GM21786 (cell line): Measurements from ENCODE around the gene ZNF592.

Experiments
- ATAC-seq: cut with Tn5 transposase; IDR thresholded peaks from one replicate; pipeline ENCODE4 v1.9.1; 2021; ENCODE audit not compliant: unreplicated experiment

Gene ZNF592, protein sequence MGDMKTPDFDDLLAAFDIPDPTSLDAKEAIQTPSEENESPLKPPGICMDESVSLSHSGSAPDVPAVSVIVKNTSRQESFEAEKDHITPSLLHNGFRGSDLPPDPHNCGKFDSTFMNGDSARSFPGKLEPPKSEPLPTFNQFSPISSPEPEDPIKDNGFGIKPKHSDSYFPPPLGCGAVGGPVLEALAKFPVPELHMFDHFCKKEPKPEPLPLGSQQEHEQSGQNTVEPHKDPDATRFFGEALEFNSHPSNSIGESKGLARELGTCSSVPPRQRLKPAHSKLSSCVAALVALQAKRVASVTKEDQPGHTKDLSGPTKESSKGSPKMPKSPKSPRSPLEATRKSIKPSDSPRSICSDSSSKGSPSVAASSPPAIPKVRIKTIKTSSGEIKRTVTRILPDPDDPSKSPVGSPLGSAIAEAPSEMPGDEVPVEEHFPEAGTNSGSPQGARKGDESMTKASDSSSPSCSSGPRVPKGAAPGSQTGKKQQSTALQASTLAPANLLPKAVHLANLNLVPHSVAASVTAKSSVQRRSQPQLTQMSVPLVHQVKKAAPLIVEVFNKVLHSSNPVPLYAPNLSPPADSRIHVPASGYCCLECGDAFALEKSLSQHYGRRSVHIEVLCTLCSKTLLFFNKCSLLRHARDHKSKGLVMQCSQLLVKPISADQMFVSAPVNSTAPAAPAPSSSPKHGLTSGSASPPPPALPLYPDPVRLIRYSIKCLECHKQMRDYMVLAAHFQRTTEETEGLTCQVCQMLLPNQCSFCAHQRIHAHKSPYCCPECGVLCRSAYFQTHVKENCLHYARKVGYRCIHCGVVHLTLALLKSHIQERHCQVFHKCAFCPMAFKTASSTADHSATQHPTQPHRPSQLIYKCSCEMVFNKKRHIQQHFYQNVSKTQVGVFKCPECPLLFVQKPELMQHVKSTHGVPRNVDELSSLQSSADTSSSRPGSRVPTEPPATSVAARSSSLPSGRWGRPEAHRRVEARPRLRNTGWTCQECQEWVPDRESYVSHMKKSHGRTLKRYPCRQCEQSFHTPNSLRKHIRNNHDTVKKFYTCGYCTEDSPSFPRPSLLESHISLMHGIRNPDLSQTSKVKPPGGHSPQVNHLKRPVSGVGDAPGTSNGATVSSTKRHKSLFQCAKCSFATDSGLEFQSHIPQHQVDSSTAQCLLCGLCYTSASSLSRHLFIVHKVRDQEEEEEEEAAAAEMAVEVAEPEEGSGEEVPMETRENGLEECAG (N-terminal part only)

DNA sequence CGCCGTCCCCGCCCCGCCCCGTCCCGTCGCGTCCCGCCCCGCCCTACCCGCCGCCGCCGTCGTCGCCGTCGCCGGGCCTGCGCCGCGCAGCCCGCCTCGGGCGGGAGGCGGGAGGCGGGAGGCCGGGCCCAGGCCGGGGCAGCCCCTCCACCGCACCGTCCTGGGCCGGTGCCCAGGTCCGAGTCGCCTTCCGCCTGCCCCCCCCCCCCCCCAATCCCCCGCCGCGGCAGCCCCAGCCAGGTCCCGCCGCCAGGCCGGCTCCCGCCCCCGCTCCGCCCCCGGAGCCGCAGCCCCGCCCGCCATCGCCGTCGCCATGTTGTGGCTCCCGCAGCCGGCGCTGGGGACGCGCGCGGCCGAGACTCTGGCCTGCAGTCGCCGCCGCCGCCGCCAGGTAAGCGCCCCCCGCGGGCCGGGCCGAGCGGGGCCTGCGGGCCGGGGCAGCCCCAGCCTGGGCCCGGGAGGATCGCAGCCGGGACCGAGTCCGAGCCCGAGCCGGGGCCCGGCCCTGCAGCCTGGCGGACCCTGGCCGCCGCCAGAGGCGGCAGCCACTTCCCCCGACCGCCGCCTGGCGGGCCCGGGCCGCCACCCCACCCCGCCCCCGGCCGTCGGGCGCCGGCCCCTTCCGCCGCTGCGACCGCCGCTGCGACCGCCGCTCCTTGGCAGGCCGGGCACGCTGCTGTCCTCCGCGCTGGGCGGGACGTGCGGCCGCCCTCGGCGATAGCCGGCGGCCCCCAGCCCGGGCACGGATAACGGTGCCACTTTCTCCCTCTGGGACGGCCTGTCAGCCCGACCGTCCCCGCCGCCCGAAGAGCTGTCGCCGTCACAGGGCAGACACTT, at the start of gene ZNF592:
ZNF592 (plus strand) TSS at position 319 of the 837 bp plus-strand sequence. CDS start 34,084 bp downstream, outside the sequence.
- peak; percentile 54 for ATAC-seq

DNA sequence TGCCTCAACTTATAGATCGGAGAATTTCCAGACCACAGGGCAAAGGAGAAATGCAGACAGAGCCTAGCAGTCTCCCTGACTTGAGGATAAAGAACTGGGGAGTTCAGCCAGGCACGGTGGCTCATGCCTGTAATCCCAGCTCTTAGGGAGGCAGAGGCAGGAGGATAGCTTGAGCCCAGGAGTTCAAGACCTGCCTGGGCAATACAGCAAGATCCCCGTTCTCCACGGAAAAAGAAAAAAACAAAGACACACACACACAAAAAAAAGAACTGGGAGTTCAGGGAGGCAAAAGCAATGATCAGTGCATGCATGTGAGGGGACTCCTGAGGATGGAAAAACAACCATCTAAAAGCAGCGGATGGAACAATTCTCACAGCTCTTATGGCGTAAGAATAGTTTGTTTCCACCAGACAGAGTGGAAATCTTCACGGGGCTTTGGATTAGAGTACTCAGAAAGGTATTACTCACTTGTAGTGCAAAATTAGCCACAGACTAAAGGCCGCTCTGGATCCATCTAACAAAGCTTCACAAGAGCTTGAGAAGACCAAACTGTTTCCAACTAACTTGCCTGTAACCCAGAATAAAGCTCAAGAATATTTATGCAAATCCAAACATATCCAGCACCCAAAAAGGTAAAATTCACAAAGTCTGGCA, 48.7 kb upstream of the ZNF592 start:
- no peak for ATAC-seq

DNA sequence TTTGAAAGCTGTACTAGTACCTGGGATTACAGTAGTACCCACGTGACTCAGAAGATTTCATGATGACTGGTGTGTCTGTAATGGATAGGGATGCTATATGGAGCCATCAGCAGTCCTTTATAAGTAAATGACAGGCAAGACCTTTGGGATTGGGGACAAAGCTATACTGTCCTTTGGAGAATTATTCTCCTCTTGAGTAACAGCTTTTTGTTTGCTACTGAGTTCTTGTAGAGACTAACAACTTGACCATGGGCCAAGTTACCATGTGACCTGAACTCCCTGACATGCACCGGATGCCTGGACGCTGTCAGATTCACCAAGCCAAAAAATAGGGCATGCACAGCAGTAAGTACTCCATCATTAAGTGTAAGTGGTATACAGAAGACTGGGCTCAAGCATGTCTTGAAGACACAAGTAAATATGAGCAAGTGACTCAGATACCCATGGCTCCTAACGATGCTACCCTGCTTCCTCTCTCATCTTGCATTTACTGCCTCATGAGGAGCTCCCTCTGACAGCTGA, 45.4 kb upstream of the ZNF592 start:
- no peak for ATAC-seq

DNA sequence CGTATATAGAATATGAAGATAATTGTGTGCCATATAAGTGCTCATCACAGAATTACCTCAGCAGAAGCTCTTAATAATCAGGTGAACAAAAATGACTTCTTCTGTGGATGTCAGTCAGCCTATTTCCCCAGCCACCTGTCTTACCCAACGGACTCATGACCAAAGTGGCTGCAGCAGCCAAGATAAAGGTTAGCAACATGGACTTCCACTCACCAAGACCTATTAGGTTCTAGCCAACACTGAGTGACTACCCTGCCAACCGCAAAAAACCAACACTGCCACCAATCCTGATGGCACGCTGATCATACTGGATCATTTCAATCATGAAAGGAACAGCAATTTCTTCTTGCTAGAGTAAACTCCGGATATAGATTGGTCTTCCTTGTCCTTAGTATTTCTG, 44.6 kb upstream of the ZNF592 start:
- ATAC-seq, result no peak

DNA sequence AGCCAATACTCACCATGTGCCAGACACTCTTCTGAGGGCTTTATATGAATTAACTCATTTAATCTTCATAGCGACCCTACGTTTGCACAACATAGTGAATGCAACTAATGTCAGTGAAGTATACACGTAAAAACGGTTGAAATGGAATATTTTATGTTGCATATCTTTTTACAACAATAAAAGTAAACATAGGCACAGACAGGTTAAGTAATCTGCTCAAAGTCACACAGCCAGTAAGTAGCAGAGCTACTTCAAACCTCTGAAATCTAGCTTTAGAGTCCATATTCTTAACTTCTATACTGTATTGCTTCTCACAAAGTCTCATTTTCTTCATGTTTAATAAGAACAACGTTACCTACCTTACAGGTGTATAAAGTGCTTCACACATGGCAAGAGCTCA, 34.0 kb upstream of the ZNF592 start:
- ATAC-seq, result no peak

DNA sequence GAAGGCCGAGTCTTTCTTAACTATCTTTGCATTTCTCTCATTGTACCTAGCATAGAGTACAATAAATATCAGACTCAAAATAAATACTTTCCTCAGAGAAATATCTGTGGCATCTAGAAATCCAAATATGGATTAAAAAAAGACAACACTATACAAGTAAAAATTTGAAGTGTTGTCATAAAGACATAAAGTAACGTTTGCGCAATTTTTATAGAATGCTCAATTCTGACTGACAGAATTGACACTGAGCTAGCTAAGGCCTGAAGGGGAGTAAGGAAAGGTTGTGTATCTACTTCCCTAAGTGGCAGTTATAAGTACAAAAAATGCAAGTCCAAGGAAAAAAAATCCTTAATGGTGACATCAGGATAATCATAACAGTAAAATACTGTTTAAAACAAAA, 33.6 kb upstream of the ZNF592 start:
- no peak for ATAC-seq

DNA sequence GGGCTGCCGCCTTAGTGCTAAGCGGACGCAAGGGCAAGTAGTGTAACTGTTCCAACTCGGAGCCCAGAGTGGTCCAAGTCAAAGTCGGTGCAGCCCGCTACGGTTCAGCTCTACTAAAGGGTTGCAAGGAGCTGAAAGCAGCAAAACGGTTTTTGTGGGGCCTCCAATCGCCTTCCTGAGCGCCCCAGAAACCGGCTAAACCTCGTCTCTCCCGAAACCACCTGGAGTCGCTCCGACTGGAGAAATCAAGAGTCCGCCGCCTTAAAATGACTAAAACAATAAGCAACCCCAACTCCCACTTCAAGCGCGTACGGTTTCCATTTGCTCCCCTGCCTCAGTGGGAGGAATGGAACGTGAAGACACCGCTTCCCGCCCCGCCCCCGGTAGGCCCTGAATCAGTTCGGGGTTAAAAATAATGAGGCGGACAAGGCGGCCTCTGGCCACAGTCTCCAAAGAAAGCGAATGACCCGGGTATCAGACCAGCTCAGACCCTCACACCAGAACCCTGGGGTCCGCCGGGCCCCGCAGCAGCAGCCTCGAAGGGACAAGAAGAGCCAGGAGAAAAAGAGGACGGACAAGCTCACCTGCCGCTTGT, 32.9 kb upstream of the ZNF592 start:
- ATAC-seq, result no peak

DNA sequence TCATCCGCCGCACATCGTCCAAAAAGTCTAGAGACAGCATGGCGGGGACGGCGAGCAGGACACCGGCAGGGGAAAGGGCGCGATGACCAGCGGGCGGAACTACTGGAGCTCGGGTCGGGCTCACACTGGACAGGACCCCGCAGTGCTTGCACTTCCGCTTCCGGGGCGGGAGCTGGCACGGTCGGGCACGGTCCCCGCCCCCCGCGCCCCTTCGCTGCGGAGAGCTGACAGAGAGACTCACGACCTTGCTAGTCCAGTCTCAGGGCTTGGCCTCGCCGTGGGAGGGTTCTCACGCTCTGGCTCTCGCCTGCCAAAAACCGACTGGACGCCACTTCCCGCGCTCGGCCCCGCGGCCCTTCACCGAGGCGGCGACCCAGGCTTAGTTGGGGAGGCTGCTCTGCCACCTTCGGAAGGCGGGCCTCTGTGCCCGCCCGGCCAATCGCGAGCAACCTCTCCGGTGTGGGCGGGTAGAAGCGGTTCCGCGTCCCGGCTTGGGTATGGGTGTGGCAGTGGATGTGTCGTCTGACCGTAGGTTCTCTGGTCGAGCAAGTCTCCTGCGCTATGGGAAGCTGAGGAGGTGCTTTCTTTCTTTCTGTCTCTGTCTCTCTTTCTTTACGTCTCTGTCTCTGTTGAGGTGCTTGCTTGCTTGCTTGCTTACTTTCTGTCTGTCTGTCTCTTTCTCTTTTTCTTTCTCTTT, 32.2 kb upstream of the ZNF592 start, which contains the start of gene SEC11A:
SEC11A (minus strand) TSS at position 104 of the 697 bp plus-strand sequence; CDS start at position 40, 64 bp downstream.
- peak; percentile 90 for ATAC-seq

DNA sequence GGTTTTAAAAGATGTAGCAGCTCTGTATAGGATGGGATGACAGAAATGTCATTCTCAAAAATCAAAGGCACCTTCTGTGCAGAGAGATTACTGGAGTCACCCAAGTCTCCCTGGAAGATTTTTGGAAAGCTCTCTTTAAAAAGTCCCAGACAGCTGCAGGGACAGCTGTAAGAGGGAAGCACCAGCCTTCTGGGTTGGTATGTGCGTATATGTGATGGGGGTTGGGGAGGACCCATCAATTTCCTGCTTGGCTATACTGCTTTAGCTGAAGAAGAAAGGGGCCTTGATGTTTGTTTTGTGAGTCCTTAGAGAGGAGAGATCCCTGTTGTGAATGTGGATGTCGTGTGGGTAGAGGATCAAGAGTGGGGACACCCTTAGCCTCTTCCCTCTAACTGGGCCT, 27.0 kb upstream of the ZNF592 start:
- no peak for ATAC-seq

DNA sequence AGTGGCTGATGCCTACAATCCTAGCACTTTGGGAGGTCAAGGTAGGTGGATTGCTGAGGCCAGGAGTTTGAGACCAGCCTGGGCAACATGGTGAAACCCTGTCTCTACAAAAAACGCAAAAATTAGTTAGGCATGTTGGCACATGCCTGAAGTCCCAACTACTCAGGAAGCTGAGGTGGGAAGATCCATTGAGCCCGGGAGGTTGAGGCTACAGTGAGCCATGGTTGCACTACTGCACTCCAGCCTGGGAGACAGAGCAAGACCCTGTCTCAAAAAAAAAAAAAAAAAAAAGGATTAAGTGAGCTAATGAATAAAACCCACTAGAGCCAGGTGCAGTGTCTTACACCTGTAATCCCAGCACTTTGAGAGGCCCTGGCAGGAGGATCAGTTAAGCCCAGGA, 25.8 kb upstream of the ZNF592 start:
- ATAC-seq, result no peak

DNA sequence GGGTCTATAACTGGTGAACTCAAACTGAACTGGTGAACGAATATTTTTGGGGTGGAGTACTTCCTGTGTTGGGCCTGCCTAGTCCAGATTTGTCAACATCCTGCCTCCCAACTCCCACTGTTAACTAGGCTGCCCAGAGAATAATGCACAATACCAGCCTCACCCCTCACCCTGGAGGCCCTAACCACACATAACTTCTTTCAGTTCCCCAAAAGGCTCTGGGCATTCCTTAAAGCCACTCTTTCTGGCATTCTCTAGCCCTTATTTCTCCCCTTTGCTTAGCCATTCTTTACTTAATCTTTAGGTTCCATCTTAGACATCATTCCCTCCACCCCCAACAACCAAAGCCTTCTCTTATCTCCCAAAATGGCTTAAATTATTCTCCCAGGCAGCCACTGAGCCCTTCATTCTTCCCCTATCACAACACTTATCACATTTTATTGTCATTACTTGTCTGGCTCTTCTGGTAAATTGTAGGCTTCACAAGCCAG, 23.3 kb upstream of the ZNF592 start:
- peak; percentile 86 for ATAC-seq

DNA sequence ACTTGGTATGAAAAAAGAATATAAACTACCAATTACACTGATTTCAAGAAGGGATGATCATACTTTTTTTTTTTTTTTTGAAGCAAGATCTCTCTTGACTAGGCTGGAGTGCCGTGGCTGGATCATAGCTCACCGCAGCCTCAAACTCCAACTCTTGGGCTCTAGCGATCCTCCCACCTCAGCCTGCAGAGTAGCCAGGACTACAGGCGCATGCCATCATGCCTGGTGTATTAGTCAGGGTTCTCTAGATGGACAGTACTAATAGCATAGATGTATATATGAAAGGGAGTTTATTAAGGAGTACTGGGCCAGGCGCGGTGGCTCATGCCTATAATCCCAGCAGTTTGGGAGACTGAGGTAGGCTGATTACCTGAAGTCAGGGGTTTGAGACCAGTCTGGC, 21.0 kb upstream of the ZNF592 start:
- no peak for ATAC-seq

DNA sequence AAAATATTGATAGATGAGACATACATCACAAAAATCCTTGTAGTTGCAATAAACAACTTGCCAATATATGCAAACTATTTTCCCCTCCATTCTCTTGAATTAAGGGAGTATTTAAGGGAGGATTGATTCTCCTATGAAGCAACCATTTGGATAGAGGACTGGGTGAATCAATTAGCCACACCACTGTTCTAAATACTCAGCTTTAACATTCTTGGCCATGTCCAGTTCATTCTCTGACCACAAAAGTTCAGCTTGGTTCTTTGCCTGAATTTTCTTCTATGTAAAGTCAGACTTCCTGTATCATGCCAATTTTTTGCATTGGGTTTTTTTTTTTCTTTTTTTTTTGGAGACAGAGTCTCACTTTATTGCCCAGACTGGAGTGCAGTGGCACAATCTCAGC, 16.6 kb upstream of the ZNF592 start:
- ATAC-seq, result no peak

DNA sequence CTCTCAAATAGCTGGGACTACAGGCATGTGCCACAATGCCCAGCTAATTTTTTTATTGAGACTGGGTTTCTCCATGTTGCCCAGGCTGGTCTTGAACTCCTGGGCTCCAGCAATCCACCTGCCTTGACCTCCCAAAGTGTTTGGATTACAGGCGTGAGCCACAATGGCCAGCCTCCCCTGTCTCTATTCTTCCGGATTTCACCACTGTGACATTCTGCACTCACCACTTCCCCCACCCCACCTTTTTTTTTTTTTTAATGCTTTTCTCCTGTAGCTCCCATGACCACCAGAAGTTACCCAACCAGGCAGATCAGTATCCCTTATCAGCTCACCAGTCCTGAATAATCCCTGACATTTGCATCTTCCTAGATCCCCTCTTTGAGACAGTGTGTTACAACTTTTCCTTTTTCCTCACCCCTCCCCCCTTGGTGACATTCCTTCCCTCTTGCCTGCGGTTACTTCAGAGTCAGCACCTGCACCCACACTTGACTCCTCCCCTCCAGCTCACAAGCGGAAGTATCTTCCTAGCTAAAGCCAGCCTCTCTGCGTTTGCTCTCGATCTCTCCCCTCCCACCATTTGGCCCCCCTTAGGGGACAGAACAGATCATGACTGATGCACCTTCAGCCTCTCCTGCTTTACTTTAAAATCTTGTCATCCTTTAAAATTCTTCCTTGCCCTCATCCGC, 13.5 kb upstream of the ZNF592 start:
- peak; percentile 56 for ATAC-seq

DNA sequence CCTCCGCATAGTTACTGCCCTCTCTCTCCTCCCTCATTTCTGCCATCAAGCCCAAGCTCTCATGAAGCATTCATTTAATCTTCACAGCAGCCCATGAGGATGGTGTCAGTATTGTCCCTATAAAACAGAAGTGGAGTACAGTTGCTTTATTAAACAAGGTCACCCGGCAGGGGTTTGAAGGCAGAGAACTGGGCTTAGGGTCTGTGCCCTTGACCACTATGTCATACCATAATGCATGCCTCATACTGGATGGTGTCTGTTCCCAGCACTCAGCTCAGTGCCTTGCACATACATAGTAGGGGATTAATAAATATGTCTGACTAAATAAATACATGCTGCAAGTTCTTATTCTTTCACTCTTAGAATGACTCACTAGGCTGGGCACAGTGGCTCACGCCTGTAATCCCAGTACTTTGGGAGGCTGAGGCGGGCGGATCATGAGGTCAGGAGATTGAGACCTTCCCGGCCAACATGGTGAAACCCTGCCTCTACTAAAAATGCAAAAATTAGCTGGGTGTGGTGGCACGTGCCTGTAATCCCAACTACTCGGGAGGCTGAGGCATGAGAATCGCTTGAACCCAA, 12.8 kb upstream of the ZNF592 start:
- peak; percentile 42 for ATAC-seq

DNA sequence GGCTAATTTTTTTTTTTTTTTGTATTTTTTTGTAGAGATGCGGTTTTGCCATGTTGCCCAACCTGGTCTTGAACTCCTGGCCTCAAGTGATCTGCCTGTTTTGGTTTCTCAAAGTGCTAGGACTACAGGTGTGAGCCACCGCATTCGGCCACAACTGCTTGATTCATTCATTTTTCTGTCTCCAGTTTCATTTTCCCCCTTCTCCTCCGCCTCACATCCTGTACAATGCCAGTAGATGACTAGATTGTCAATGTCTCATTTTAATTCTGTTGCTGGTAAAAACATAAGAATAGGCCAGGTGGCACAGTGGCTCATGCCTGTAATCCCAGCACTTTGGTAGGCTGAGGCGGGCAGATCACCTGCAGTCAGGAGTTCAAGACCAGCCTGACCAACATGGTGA, 12.0 kb upstream of the ZNF592 start:
- peak; percentile 59 for ATAC-seq

DNA sequence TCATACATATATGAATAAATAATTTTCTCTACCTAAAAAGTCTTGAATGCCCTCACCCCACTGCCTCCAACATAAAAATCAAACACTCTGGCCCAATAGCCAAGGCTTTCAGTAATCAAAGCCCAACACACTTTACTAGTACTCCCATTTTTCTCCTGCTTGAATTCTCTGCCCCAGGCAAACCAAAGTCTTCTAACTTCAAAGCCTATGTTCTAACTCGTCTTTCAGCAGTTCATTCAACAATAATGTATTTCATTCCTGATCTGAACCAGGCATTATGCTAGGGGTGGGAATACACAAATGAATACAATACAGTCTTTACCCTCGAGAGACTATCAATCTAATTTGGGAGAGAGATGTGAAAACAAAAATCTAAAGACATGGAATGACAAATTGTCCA, 11.4 kb upstream of the ZNF592 start:
- ATAC-seq, result no peak
